ENCODE measurements around the gene ATP2A1.

Gene ATP2A1

DNA sequence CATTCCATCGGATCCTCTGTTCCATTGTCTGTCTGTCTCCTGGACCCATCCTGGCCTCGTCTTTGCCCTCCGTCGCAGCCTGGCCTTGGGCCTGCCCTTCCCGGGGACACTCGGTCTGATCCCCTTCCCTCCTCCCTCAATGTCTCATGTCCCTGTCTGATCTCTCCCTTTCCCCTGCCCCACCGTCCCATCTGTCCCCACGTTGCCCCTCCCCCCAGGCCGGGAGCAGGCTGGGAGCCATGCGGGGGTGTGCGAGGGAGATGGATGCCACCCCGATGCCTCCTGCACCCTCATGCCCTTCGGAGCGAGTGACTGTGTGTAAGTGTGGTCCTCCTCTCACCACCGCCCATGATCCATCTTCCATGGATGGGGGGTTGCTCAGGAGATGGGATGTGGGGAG is 5.3 kb upstream of the ATP2A1 start:
- Histone ChIP-seq H3K4me3 (ENCODE audit: low read depth, low read length) (no peak overlapping the region), H3K27me3 (replicated peaks) (no peaks in the 10 kb centered on the region), H3K27ac (no peak overlapping the region), H3K36me3 (replicated peaks) (peaks cover 47% of the 10 kb centered on the region)
- no peak for DNase-seq
- TF ChIP-seq, protein P1, sequence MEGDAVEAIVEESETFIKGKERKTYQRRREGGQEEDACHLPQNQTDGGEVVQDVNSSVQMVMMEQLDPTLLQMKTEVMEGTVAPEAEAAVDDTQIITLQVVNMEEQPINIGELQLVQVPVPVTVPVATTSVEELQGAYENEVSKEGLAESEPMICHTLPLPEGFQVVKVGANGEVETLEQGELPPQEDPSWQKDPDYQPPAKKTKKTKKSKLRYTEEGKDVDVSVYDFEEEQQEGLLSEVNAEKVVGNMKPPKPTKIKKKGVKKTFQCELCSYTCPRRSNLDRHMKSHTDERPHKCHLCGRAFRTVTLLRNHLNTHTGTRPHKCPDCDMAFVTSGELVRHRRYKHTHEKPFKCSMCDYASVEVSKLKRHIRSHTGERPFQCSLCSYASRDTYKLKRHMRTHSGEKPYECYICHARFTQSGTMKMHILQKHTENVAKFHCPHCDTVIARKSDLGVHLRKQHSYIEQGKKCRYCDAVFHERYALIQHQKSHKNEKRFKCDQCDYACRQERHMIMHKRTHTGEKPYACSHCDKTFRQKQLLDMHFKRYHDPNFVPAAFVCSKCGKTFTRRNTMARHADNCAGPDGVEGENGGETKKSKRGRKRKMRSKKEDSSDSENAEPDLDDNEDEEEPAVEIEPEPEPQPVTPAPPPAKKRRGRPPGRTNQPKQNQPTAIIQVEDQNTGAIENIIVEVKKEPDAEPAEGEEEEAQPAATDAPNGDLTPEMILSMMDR (IDR thresholded peaks at IDR 0.05; ENCODE audit: low read depth, low read length, missing control alignments): no peak
- in situ Hi-C loops (cut with HindIII; ENCODE audit: low pct_ligation_motif_present, low sequenced_read_pairs): no loop called here

DNA sequence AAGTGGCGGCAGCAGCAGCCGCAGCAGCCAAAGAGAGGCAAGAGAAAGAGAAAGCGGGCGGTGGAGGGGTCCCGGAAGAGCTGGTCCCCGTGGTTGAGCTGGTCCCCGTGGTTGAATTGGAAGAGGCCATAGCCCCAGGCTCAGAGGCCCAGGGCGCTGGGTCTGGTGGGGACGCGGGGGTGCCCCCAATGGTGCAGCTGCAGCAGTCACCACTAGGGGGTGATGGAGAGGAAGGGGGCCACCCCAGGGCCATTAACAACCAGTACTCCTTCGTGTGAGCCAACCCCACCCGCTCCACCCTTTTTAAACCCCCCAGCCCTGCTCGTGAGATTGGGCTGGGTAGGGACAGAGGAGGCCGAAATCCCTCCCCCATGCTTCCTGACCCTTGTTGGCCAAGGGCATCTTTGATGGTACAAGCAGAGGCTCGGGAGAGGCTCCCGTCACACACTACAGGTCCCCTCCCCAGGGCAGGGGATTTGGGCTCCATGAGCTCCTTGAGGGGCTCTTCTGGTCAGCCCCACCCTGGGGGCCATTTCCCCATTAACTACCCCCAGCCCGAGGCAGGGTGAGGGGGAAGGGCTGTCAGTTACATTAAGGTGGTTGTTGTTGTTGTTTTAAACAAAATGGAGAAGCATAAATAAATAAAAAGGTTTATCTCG is 4.6 kb upstream of the ATP2A1 start:
- no peaks in the 10 kb centered on the region for H3K27me3 ChIP-seq (replicated peaks)
- TF ChIP-seq, protein P1 (IDR thresholded peaks at IDR 0.05; ENCODE audit: low read depth, low read length, missing control alignments): peak; percentile 79
- in situ Hi-C loops (cut with HindIII; ENCODE audit: low pct_ligation_motif_present, low sequenced_read_pairs): no loop called here
- H3K36me3 ChIP-seq (replicated peaks): peaks cover 45% of the 10 kb centered on the region
- H3K27ac ChIP-seq: no peak overlapping the region
- H3K4me3 ChIP-seq (ENCODE audit: low read depth, low read length): no peak overlapping the region
- no peak for DNase-seq

DNA sequence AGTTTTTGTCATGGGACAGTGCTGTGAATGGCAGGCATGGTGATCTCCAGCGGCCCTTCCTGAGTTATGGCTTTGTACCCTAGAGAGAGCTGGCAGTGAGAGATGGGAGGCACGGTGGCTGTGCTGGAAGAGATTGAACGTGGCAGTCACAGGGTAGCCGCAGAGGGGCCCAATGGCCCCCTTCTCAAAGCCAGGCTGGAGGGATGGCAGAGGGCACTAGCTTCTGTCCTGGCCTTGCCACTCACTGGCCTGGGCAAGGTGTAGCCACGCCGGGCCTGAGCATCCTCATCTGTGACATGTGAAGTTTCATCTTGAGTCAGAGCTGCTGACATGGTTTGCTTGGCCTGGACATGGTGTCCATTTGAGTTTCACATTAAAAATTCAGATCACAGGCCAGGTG is 3.9 kb upstream of the ATP2A1 start:
- in situ Hi-C loops (cut with HindIII; ENCODE audit: low pct_ligation_motif_present, low sequenced_read_pairs): no loop called here
- TF ChIP-seq, protein P1 (IDR thresholded peaks at IDR 0.05; ENCODE audit: low read depth, low read length, missing control alignments): no peak
- Histone ChIP-seq H3K27me3 (replicated peaks) (no peaks in the 10 kb centered on the region), H3K4me3 (ENCODE audit: low read depth, low read length) (no peak overlapping the region), H3K27ac (no peak overlapping the region), H3K36me3 (replicated peaks) (peaks cover 38% of the 10 kb centered on the region)
- no peak for DNase-seq

DNA sequence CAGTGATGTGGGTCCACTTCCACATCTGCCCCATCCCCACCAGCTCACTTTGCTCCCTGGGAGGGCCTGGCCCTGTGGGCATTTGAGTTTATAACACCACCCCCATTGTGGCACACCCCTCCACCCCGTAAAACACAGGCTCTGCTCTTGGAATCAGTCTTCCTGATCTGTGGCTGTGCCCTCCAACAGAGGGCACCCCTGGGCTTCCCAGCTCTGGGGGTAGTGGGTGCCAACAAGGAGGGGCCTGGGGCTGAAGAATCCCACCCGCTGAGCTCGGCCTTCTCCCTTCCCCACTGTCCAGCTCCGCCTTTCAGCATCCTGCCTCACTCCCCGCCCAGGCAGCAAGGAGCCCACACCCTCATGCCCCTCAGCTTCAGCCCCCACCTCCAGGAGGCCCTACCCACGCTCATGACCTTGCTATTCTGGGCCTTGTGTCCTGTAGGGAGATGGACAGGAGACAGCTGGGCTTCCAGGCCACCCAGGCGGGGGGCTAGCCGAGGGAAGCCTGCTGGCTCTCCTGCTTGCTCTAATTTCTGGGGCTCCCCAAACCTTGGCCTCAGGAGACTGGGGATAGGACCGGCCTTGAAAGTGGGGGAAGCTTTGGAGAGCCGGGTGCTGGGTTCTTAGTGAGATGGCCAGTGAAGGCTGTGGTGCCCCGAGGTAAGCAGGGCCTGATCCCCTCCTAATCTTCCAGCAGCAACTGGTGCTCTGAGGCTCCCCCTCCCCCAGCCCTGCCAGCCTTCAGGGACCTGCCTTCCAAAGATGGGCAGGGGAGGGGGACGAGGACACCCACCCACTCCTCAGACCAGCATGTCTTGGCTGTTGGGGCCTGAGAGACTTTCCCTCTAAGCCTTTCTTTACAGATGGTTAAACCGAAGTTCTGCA is 2.9 kb upstream of the ATP2A1 start:
- in situ Hi-C loops (cut with HindIII; ENCODE audit: low pct_ligation_motif_present, low sequenced_read_pairs): no loop called here
- H3K27ac ChIP-seq: no peak overlapping the region
- H3K27me3 ChIP-seq (replicated peaks): no peaks in the 10 kb centered on the region
- no peak overlapping the region for H3K4me3 ChIP-seq (ENCODE audit: low read depth, low read length)
- H3K36me3 ChIP-seq (replicated peaks): peaks cover 30% of the 10 kb centered on the region
- TF ChIP-seq, protein P1 (IDR thresholded peaks at IDR 0.05; ENCODE audit: low read depth, low read length, missing control alignments): peak; percentile 22
- DNase-seq: no peak

DNA sequence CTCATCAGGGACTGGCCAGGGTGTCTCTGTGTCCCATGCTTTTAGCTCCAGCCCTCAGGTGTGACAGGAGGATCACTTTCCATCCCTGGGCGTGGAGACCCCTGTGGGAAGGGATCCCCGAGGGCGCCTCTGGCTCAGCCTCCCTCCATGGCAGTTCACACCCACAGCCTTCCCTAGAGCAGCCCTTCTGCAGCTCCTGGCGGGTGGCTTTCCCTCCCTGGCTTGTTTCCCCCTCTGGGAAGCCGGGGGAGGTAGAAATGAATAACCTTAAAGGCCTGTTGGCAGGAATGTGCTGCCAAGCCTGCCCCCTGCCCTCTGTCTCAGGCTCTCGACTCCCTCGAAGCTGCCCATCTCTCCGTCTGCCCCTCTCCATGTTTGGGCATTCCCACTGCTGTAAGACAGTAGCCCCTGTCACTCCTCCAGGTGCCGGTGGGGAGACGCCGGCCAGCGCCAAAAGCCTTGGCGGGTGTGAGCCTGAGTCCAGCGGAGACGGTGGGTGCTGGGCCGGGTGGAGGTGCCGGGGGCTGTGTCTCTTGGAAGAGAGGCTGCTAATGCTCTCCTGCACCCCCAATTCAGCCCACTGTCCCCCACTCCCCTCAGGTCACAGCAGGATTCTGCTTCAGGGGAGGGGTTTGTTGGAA is 2.1 kb upstream of the ATP2A1 start:
- TF ChIP-seq, protein P1 (IDR thresholded peaks at IDR 0.05; ENCODE audit: low read depth, low read length, missing control alignments): no peak
- in situ Hi-C loops (cut with HindIII; ENCODE audit: low pct_ligation_motif_present, low sequenced_read_pairs): no loop called here
- Histone ChIP-seq H3K36me3 (replicated peaks) (peaks cover 23% of the 10 kb centered on the region), H3K4me3 (ENCODE audit: low read depth, low read length) (no peak overlapping the region), H3K27me3 (replicated peaks) (no peaks in the 10 kb centered on the region), H3K27ac (no peak overlapping the region)
- no peak for DNase-seq

All from brain microvascular endothelial cell (primary cell).